ENCODE results near the gene NDUFV3.
"Not testable (repeated sequence)": the region's sequence is repeated elsewhere in the genome, so short reads cannot be mapped to it uniquely, and the experiment has no call there.

NDUFV3 gene

DNA sequence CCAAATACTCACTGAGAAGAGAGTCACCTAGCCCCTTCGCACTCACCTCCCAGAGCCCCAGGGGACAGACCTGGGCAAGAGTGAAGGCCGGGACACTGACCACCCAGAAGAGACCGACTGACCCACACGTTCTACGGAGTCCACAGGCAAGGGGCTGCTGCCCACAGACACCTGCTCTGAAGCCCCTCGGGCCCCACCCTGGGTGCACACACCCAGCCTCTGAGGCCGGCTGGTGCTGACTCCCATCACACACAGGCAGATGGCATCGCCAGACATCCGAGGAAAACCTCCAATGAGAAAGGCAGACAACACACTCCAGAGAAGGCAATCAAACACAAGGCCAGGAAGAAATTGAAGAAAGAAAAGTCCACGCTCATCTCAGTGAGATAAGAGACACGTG lies 35.9 kb upstream of the NDUFV3 start:
- no peak for DNase-seq (ENCODE audit: low spot score)

DNA sequence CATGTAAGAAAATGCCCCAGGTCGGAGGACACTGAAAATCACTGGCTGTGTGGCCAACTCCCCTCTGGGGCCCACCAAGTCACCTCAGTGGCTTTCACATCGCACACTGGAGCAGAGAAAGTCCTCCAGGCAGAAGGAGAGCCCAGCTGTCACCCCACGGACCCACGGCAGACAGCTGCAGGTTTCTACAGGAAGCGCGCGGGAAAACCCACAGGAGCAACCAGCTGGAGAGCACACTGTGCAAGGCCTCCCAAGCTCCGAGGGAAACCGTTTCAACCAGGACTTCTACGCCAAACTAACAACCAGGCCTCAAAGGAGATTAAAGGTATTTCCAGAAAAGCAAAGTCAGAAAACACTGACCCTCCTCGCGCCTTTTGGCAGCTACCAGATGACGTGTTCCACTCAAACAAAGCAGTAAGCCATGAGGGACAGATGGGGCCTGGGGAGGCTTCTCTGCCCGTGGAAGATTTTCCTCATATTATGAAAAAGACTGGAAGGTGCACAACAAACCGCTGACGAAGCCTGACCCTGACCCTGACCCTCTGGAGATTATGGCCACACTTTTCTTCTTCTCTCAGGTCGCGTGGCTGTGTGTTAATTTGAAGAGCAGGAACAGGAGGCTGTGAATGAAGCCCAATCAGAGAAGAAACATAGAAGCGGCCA lies 34.8 kb upstream of the NDUFV3 start:
- no peak for DNase-seq (ENCODE audit: low spot score)

DNA sequence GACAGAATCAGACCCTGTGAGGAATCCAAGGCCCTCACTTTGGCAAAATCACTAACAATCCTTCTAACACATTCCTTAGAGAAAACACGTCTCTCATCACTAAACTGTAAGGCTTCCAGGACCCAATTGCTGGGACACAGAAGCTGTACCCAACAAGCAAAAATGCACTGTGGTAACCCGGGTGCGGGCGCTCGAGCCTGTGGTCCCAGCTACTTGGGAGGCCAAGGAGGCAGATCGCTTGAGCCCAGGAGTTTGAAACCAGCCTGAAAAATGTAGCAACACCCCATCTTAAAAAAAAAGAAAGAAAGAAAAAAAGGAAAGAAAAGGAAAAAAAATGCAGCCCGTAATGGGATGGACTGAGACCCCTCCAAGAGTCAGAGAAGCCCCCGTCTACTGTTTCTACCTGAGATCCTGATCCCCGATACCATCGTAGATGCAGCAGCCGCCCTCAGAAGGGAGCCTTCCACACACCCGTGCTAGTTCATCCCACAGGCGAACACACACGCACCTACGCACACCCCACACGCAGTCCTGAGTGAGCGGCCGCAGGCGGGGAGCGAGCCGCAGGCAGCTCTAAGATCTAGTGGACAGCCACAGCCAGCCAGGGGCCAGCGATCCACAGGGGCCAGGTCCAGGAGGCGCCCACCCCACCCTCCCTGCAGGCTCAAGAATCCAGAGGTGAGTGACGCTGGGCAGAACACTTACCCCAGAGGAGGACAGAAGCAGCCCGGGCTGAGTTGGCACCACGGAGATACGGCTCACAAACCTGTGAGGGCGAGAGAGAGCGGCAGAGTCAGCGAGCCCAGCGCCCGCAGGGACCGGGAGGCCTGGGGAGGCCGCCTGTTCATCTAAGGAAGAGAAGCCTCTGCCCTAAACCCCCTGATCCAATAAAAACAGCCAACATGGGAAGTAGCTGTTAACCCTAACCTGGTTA lies 33.9 kb upstream of the NDUFV3 start:
- DNase-seq (ENCODE audit: low spot score) = no peak

DNA sequence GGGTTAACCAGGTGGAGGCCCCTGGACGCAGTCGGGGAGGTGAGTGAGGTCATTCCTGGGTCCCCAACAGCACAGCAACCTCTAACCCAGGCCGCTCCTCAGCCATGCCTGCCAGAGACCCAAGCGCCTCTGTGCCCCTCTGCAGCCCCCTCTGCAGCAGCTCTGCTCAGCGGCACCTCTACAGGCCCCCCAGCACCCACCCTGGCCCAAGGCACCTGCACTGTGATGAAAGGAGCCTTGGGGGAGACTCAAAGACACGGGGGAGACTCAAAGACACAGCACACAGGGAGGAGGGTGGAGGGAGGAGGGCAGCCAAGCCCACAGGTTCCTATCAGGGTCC lies 33.2 kb upstream of the NDUFV3 start:
- no peak for DNase-seq (ENCODE audit: low spot score)

DNA sequence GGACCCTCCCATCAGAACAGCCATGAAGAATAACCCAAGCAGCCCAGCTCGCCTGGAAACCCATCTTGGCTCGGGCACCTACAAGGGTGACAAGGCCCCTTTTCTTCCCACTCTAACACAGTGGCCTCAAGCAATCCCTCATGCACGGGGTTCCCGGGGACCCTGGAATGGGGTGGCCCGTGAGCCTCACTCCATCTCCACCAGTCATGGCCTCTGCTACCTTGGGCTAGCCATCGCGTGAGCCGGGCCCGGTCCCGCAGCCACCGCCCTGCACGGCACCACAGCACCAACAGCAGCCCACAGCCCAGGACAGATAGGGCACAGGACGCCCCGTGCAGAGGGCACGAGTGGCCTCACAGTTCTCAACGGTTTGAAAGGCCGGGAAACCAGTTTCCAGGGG lies 32.8 kb upstream of the NDUFV3 start:
- DNase-seq (ENCODE audit: low spot score) = no peak

DNA sequence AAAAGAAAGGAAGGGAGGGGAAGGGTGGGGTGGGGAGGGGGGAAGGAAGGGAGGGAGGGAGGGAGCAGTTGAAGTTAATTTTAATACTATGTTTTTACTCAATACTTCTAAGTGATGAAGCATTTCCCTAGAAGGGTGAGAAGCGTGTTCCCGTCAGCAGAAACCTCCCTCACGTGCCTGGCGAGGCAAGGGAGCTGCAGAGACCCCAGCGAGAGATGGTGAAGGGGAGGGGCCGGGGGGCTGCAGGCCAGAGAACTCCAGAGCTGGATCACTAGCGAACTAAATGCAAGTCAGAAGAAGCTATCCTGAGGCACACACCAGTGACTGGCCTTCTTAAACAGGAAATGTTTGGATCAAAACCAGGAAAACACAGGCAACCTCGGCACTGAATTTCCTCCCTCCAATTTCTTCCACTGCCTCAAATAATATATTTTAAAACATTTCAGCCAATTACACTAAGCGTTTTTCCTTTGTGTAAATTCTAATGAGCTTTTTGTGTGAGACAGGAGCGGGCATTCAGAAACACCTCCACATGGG lies 31.7 kb upstream of the NDUFV3 start:
- no peak for DNase-seq (ENCODE audit: low spot score)

DNA sequence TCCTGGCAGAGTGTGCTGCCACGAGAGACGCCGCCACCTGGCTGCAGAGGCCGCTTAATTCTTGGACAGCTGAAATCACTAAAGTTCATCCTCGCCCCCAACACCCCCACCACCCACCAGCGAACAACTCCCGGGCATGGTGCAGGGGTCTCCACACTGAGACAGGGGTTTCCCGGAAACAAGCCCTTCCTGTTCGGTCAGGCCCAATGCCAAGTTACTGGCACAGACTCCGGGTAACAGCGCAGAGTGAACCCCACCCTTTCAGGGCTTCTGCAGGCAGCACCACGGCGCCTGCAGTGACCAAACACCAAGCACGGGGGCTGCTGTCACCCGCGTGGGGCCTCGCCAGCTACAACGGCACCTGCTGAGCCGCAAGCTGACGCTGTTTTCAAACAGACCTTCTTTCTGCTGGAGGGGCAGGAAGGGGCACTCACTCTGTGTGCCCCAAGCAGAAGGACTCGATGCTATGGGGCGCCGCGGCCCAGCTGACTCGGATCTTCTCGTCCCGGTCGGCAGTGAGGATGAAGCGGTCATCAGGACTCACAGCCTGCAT lies 31.2 kb upstream of the NDUFV3 start:
- DNase-seq (ENCODE audit: low spot score) = no peak

DNA sequence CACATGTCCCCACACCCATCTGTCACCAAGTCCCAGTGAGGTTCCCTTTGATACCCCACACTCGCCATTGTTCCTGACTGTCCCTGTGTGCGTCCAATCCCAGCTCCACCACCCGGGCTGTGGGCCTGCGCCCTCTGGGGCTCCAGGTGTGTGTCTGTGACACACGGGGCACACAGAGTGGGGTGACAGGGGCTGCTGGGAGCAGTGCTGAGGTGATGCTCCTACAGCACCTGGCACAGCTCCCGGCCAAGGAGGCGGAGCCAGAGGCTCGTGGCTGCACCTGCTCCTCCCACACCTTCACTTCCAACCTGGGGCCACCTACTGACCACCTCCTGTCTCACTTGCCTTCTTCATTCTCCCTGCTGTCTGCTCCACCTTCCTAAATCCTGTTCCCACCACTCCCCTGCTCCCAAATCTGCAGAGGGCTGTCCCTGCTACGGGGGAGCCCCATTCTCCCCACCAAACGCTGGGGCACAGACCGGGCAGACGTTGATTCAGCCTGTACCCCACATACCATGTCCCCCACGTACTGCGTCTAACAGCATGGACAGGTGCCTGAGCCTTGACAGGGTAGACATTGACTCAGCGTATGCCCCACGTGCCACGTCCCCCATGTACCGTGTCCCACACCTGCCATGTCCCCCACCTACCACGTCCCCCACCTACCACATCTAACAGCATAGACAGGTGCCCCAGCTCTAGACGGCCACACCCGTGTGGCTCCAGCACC lies 30.2 kb upstream of the NDUFV3 start:
- DNase-seq (ENCODE audit: low spot score) = no peak

DNA sequence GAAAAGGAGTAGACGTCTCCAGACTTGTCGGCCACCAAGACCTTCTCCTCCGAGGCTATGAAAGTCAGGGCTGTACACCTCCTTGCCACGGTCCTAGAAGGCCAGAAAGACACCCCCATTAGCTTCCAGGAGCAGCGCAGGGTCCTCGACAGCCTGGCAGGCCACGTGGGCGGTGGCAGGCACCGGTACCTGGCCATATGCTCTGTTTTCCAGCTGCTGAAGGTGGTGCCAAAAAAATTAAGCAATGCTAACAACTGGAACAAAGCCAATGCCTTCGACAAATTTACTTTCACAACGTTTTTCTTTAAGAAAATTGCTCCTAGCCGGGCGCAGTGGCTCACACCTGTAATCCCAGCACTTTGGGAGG lies 29.6 kb upstream of the NDUFV3 start:
- no peak for DNase-seq (ENCODE audit: low spot score)

DNA sequence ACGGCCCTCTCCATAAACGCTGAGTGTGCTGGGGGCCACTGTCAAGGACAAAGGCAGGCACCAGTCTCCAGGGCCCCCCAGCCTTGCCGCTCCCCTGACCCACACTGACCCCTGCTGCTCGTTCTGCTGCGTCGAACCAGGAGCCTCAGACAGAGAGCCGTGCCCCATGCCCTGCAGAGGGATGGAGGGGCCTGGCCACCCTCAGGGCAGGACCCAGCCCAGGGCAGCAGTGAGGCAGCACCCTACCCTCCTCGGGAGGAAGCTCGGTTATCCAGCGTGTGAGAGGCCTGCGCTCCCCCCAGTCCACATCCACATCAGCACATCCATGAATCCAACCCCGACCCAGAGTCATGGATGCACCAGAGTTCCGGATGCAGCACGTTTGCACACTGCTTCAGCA lies 28.8 kb upstream of the NDUFV3 start:
- no peak for DNase-seq (ENCODE audit: low spot score)

DNA sequence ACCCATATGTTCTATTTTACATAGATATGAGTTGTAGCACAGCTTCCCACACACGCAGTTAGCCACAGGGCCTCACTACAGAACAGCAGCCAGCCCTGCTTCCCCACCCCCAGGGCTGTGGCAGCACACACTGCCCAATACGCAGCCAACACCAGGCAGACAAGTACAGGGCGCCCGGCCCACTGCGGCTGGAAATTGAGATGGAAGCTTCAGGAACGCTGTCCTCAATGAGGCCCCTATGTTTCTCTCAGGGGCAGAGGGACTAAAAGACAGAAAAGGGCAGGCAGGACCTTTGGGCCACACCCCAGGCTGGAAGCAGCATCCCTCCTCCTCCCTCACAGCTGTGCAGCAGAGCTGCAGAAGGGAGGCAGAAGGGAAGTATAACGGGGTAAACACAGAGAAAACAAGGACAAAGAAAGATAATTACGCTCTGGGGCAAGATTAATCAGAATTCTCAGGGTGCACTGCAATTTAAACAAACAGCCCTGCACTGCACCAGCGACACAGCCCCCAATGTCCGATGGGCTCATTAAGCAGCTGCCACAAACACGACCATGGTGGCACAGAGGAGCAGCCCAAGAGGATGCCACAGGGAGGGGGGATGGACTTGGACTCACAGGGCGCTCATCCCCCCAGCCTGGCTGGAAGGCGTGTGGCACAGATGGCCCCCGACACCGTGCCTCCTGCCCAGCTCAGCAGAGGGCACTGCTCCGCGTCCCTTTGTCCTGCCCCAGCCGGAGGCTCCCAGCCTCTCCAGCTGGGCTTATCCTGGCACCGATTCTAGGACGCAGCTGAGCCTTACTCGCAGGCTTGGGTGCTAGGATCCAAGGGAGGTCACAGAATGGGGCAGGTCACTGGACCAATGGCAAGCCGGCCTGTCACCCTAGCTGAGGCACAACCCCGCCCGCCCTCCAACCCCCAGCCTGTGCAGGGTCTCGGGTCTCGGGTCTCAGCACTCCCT lies 28.0 kb upstream of the NDUFV3 start:
- no peak for DNase-seq (ENCODE audit: low spot score)

DNA sequence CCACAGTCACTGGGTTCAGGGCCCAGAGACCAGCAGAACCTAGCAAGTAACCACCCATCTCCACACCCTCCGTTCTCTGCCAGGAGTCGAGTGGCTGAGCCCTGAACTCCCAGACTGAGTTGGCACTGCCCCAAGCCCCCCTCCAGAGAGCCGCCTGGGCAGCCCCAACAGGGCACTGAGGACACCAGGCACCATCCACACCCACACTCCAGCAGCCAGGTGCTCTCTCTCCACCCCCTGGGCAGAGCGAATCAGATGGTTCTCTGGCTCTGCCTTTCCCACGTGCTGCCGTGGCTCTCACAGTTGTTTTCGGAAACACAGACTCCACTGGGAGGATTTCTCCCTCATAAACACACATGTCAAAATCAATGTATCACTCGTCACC lies 27.3 kb upstream of the NDUFV3 start:
- no peak for DNase-seq (ENCODE audit: low spot score)

DNA sequence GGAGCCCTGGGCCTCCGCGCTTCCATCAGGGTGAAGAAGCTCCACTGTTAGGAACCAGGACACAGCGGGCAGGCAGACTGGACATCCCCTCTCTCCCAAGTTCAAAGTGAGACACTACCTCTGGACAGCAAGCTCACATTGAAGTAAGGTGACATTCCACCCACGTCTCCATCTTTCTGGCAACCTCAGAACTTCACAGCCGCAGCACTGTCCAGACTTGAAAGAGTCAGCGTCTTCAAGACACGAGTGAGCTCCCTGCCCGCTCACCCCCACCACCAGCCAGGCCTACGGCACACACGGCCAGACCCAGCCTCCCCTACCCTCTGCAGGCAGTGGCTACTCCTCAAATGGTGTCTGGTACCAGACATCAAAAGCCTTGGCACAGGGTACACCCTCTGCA lies 24.9 kb upstream of the NDUFV3 start:
- DNase-seq (ENCODE audit: low spot score) = no peak

DNA sequence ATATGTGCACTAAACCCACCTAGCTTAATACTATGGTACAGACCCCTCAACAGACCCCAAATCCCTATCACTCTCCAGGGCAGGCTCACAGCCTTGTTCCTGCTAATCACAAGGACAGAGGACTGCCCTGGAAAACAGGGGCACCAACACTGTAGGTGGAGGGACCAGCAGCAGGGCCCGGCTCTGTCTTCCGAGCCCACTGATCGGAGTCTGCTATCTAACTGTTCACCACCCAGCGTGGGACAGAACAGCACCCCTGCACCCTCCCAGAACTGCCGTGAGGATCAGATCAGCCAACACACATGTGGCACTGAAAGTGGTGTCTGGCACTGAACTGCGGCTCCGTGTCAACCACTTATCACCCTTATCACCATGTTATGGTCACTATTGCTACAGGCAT lies 20.0 kb upstream of the NDUFV3 start:
- no peak for DNase-seq (ENCODE audit: low spot score)

DNA sequence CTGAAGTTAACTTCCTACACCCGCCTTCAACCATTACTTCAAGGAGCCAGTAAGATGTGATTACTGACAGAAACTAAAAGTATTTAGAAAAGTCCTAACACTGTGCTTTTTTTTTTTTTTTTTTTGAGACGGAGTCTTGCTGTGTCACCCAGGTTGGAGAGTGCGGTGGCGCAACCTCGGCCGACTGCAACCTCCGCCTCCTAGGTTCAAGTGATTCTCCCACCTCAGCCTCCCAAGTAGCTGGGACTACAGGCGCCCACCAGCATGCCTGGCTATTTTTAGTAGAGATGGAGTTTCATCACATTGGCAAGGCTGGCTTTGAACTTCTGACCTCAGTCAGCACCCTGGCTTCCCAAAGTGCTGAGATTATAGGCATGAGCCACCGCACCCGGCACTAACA lies 17.3 kb upstream of the NDUFV3 start:
- not testable (repeated sequence) for DNase-seq (ENCODE audit: low spot score)

DNA sequence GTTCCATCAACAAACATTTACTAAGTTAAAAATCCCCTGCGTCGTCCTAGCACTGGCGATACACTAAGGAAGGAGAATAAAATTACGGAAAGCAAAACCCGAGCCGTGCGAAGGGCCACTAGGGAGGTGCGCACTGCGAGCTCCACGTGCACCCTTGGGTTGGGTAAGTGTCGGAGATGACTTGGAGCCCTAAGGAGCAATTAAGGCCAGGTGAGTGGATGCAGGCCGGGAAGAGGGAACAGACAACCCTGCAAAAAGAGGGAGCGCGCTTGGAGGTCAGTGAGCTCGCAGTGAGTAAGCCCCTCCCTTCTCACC lies 14.5 kb upstream of the NDUFV3 start:
- DNase-seq (ENCODE audit: low spot score) = no peak

DNA sequence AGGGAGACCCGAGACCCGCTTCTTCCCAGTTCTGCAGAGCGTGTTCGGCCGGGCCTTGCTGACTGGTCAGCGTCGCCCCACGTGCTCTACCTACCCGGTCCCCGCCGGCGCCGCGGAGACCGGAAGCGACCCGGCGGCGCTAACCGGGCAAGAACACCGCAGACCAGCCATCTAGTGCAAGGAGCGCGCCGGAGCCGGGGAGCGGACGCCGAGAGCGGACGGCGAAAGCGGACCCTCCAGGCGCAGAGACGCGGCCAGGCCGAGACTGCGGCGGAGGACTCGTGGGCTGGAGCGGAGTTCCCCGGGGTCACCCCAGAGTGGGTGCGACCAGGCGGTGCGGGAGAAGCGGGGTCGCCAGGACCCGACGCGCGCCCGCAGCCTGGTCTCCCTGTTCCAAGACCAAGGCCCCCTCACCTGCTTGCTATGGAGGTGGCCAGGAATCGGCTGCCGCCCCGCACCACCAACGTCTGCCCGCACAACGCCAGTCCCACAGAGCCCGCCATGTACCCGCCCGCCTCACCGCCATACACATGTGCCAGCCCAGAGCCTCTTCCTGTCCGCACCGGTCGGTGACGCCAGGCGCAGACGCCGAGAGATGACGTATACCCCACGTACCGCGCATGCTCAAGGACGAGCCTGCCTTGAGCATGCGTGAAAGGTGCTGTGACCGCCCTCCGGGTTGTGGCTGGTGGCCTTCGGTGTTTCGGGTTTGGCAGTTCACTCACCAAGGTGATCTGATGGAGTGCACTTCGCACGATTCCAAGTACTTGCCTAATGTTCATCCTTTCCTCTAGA lies 13.9 kb upstream of the NDUFV3 start, which contains the start of gene WDR4:
Gene WDR4, minus strand, starts transcription at position 547 of the 795 bp plus-strand sequence. Its CDS starts 44 bp downstream, at position 503.
- DNase-seq (ENCODE audit: low spot score) = peak; percentile 99

DNA sequence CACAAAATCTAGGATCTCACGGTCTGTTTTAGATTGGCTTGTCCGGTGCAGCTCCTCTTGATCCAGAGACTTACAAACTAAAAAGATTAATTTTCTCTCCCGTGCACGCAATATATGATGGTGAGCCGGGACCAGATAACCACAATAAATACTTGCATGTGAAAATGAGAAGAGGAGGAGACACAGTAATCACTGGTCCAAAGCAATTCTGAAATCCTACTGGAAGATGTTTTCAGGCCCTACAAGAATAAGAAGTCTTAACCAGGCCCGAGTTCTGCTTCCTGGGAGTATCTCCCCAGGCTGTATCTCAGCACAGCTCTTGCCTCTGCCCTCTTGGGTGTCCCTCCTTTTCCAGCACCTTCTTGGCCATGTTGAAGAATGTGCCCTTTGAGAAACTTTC lies 12.8 kb upstream of the NDUFV3 start:
- no peak for DNase-seq (ENCODE audit: low spot score)

DNA sequence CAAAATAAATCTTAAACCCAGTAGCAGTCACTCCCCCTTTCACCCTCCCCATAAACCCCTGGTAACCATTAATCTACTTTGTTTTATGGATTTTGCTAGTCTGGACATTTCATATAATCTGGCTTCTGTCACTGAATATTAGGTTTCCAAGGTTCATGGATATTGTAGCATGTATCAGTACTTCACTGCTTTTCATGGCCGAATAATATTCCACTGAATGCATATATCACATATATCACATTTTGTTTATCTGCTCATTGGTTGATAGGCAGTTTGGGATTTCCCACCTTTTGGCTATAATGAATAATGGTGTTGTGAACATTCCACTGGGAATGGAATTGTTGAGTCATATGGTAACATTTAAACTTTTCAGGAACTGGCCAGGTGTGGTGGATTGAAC lies 9.2 kb upstream of the NDUFV3 start:
- no peak for DNase-seq (ENCODE audit: low spot score)

DNA sequence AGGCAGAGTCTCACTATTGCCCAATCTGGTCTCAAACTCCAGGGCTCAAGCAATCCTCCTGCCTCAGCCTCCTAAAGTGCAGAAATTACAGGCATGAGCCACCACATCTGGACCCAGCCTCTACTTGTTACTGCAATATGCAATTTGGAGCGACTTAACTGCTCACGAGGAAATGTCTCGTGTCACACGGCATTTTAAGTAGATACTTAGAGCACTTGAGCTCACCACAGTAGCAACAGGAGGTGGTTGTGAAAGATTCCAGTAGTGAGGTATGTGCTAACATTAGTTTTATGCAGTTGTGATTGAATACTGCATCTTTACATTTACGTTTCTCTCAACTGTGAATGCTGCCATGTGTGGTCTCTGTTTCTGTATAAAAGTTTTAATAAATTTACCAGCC lies 5.8 kb upstream of the NDUFV3 start:
- no peak for DNase-seq (ENCODE audit: low spot score)

DNA sequence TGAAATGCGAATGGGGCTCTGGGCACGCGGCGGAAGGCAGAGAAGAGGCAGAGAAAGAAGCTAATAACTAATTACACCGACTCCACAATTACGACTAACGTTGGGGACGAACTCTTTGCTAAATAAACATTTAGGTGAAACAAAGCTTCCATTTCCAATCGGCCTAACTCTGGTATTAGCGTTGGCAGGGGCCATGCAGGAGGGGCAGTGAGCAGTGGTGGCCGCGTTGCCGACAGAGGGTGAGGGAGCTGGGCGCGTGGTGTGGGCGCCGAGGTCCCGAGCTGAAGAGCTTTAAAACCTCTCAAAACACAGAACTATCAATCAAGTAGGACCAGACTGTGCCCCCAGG lies 553 bp upstream of the NDUFV3 start:
- no peak for DNase-seq (ENCODE audit: low spot score)
